Mesendoderm (in vitro differentiated cells): Measurements from ENCODE around the gene AFF3.

Source experiments
- DNase-seq: peaks from one replicate; pipeline ENCODE4 v3.0.0; 2013
- H2AK5ac ChIP-seq: 2 replicates; pipeline ENCODE4 v1.6.1; 2013; ENCODE audit warnings: low read length, inconsistent platforms
- H2BK120ac ChIP-seq: 2 replicates; pipeline ENCODE4 v1.6.1; 2013; ENCODE audit warnings: low read depth, mild to moderate bottlenecking, low read length, moderate library complexity, mixed read lengths
- H2BK15ac ChIP-seq: replicated peaks from 2 replicates; pipeline ENCODE4 v1.6.1; 2013; ENCODE audit warnings: low read depth, mild to moderate bottlenecking, moderate library complexity
- H2BK5ac ChIP-seq: 2 replicates; pipeline ENCODE4 v1.6.1; 2013; ENCODE audit warnings: low read length, inconsistent platforms
- H3K18ac ChIP-seq: 2 replicates; pipeline ENCODE4 v1.6.1; 2013; ENCODE audit warnings: mild to moderate bottlenecking, low read length, mixed read lengths
- H3K23ac ChIP-seq: one replicate; pipeline ENCODE4 v1.6.1; 2013; ENCODE audit warnings: low read length
- H3K27ac ChIP-seq: 2 replicates; pipeline ENCODE4 v1.5.1; 2013; ENCODE audit warnings: low read depth, mild to moderate bottlenecking, inconsistent platforms, low read length, moderate library complexity
- H3K27me3 ChIP-seq: 2 replicates; pipeline ENCODE4 v1.6.1; 2013; ENCODE audit warnings: low read length, control low read depth, mild to moderate bottlenecking, inconsistent platforms; ENCODE audit not compliant: insufficient read depth, poor library complexity
- H3K36me3 ChIP-seq: 2 replicates; pipeline ENCODE4 v1.6.1; 2013; ENCODE audit warnings: low read length, inconsistent platforms; ENCODE audit not compliant: control insufficient read depth, insufficient read depth
- H3K4ac ChIP-seq: one replicate; pipeline ENCODE4 v1.6.1; 2013; ENCODE audit warnings: low read depth, mild to moderate bottlenecking, low read length, moderate library complexity
- H3K4me1 ChIP-seq: 2 replicates; pipeline ENCODE4 v1.6.1; 2013; ENCODE audit warnings: low read depth, low read length, inconsistent platforms; ENCODE audit not compliant: control insufficient read depth
- H3K4me2 ChIP-seq: 2 replicates; pipeline ENCODE4 v1.6.1; 2013; ENCODE audit warnings: low read length
- H3K4me3 ChIP-seq: 2 replicates; pipeline ENCODE4 v1.5.1; 2013; ENCODE audit warnings: mild to moderate bottlenecking, low read length
- H3K56ac ChIP-seq: one replicate; pipeline ENCODE4 v1.6.1; 2013; ENCODE audit warnings: low read length
- H3K79me1 ChIP-seq: 2 replicates; pipeline ENCODE4 v1.6.1; 2013; ENCODE audit warnings: low read length, inconsistent platforms
- H3K79me2 ChIP-seq: 2 replicates; pipeline ENCODE4 v1.6.1; 2013; ENCODE audit warnings: mild to moderate bottlenecking, low read length; ENCODE audit not compliant: control insufficient read depth, insufficient read depth
- H3K9ac ChIP-seq: 2 replicates; pipeline ENCODE4 v1.6.1; 2013; ENCODE audit warnings: low read length, inconsistent platforms
- H4K5ac ChIP-seq: one replicate; pipeline ENCODE4 v1.6.1; 2013; ENCODE audit warnings: low read length
- H4K8ac ChIP-seq: one replicate; pipeline ENCODE4 v1.6.1; 2013; ENCODE audit warnings: low read depth, mild to moderate bottlenecking, control low read depth, low read length, moderate library complexity
- WGBS: extraction: QIAGEN DNeasy Blood & Tissue Kit; methylation state at CpG from one replicate; pipeline ENCODE4 v1.1.7; 2013; ENCODE audit warnings: low lambda C conversion rate, missing lambda C conversion rate; ENCODE audit not compliant: insufficient coverage; ENCODE audit errors: extremely low coverage; 5-methylcytosine and 5-hydroxymethylcytosine counted together

AFF3 gene

DNA sequence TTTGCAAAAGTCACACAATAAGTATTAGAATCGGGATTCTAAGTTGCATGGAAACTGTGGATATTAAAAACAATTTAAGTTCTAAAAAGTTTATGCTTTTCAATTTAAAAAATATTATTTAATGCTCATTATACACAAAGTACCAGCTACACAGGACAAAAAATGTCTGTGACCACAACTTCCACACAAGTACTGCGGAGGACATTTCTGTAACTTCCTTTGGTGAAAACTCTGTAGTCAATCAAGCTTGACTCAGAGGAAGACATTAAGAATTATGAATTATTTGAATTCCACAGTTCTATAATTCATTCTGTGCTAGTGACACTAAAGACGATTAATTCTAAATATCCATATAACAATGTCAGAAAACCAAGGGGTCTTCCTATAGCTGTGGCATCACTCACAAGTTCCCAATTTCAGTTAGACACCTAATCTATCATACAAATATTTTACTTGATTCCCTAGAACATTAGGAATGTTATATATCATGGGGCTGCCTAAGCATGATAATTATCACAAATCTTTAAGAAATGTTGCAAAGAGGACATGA, 120.5 kb downstream of the AFF3 start:
- Histone ChIP-seq H3K18ac (no peak overlapping the region), H4K5ac (no peak overlapping the region), H3K23ac (no peak overlapping the region), H3K4ac (no peak overlapping the region), H3K79me1 (no peaks in the 10 kb centered on the region), H3K27me3 (no peaks in the 10 kb centered on the region), H3K4me1 (no peaks in the 10 kb centered on the region), H4K8ac (no peak overlapping the region), H3K9ac (no peak overlapping the region), H3K79me2 (no peaks in the 10 kb centered on the region), H2BK15ac (no peak overlapping the region), H3K4me3 (no peak overlapping the region), H2AK5ac (no peak overlapping the region), H3K4me2 (no peak overlapping the region), H2BK5ac (no peak overlapping the region), H2BK120ac (no peak overlapping the region), H3K36me3 (no peaks in the 10 kb centered on the region), H3K56ac (no peak overlapping the region), H3K27ac (no peak overlapping the region)
- no CpG with 5 or more reads among the region's 3 CpGs for WGBS
- DNase-seq = no peak

DNA sequence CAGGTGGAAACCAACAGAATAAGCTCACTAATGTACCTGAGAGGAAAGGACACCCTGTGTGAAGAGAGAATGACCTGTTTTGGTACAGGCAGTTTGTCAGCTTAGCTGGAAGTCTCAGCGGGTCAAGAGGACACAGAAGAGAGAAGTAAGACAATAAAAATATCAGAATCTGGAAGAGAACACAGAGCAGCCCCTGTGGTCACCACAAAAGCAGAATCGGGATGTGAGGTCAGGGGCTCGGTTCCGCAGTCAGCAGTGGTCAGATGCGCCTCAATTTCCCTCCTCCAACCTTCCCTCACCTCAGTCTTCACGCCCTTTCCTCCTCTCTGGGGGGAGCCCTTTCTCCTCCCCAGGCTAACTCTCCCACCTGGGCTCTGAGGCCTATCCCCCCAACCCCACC, 122.9 kb downstream of the AFF3 start:
- Histone ChIP-seq H3K4me2 (no peak overlapping the region), H3K27ac (no peak overlapping the region), H3K27me3 (no peaks in the 10 kb centered on the region), H3K4me3 (no peak overlapping the region), H3K79me2 (no peaks in the 10 kb centered on the region), H3K18ac (no peak overlapping the region), H4K5ac (no peak overlapping the region), H4K8ac (no peak overlapping the region), H3K4ac (no peak overlapping the region), H2AK5ac (no peak overlapping the region), H2BK120ac (no peak overlapping the region), H2BK5ac (no peak overlapping the region), H3K36me3 (no peaks in the 10 kb centered on the region), H3K56ac (no peak overlapping the region), H3K79me1 (no peaks in the 10 kb centered on the region), H3K23ac (no peak overlapping the region), H3K4me1 (no peaks in the 10 kb centered on the region), H3K9ac (no peak overlapping the region), H2BK15ac (no peak overlapping the region)
- no peak for DNase-seq
- no CpG with 5 or more reads among the region's 6 CpGs for WGBS

DNA sequence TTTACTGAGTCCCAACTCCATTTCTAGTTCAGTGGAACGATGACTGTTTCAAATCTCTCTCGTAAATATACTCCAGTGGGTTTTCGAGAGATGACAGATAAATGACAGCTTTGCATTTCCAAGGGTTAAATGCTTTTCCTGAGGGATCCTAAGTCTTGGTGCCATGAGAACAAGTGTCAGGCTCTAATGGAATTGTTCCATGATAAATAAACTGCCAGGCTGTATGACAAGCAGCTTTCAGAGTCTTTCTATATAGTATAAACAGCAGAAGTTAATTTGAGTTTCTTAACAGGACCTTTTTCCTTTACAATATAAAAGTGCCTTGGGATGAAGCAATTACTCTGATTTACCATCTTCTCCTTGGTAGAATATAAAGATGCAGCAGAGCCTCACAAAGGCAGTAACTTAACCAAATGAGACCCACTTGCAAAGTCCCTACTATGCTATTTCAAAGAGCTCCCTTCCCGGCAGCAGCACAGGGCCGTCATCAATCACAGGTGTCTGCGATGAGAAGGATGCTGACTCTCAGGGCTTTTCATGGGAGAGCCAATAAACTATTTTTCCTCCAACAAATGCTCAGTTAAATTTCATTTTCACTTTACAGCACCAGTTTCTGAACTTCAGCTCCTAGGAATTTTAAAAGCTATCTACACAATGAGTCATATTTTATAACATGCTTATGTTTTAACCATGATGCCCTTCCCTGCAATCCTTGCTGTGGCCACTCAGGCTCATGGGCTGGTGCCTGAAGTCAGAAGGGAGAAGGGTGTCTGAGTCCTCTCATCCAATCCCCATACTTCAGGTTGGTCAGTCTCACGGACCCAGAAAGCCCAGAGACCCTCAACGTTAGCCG, 123.8 kb downstream of the AFF3 start:
- Histone ChIP-seq H3K56ac (no peak overlapping the region), H2BK5ac (no peak overlapping the region), H3K4me1 (no peaks in the 10 kb centered on the region), H3K27ac (no peak overlapping the region), H3K36me3 (no peaks in the 10 kb centered on the region), H3K4me3 (no peak overlapping the region), H2BK120ac (no peak overlapping the region), H3K79me1 (no peaks in the 10 kb centered on the region), H3K9ac (no peak overlapping the region), H3K79me2 (no peaks in the 10 kb centered on the region), H4K5ac (no peak overlapping the region), H3K4me2 (no peak overlapping the region), H2AK5ac (no peak overlapping the region), H3K18ac (no peak overlapping the region), H2BK15ac (no peak overlapping the region), H3K23ac (no peak overlapping the region), H4K8ac (no peak overlapping the region), H3K27me3 (no peaks in the 10 kb centered on the region), H3K4ac (no peak overlapping the region)
- DNase-seq = no peak
- no CpG with 5 or more reads among the region's 9 CpGs for WGBS

DNA sequence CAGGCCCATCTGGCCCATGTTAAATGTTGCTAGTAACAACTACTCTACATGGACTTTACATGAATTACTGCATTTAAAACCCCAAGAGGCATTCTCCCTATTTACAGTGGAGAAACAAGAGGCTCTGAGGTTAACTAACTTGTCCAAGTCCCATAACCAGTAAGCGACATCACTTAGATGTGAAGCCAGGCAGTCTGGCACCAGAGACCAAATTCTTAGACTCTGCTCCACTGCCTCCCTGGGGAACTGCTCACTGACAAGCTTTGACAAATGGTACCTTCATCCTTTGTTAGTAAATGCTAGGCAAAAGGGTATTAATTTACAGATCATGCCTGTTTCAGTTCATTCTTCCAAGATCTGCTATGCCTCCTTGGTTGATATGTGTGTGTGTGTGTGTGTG, 124.8 kb downstream of the AFF3 start:
- H3K79me1 ChIP-seq = no peaks in the 10 kb centered on the region

DNA sequence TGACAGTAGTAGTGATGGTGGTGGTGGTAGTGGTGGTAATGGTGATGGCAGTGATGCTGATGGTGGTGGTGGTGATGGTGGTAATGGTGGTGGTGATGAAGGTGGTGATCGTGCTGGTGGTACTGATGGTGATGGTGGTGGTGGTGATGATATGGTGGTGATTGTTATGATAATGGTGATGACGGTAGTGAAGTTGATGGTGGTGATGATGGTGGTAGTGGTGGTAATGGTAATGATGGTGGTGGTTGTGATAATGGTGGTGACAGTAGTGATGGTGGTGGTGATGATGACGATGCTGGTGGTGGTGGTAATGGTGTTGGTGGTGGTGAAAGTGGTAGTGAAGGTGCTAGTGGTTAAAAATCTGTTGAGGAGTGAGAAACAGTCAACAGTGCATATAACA, 125.6 kb downstream of the AFF3 start:
- Histone ChIP-seq H4K8ac (no peak overlapping the region), H3K4me2 (no peak overlapping the region), H3K4me1 (no peaks in the 10 kb centered on the region), H3K4me3 (no peak overlapping the region), H3K18ac (no peak overlapping the region), H3K9ac (no peak overlapping the region), H3K27ac (no peak overlapping the region), H2AK5ac (no peak overlapping the region), H4K5ac (no peak overlapping the region), H3K79me1 (no peaks in the 10 kb centered on the region), H3K79me2 (no peaks in the 10 kb centered on the region), H2BK120ac (no peak overlapping the region), H2BK15ac (no peak overlapping the region), H3K56ac (no peak overlapping the region), H3K4ac (no peak overlapping the region), H3K36me3 (no peaks in the 10 kb centered on the region), H3K23ac (no peak overlapping the region), H2BK5ac (no peak overlapping the region), H3K27me3 (no peaks in the 10 kb centered on the region)
- no CpG with 5 or more reads among the region's 3 CpGs for WGBS
- DNase-seq = no peak

More for the DNA sequence above, 124.8 kb downstream of the AFF3 start:
- H4K8ac ChIP-seq = no peak overlapping the region
- H3K4ac ChIP-seq = no peak overlapping the region
- no peak overlapping the region for H2BK5ac ChIP-seq
- no peak overlapping the region for H3K56ac ChIP-seq
- H2AK5ac ChIP-seq = no peak overlapping the region
- H3K4me1 ChIP-seq = no peaks in the 10 kb centered on the region
- no peaks in the 10 kb centered on the region for H3K27me3 ChIP-seq
- H3K4me3 ChIP-seq = no peak overlapping the region
- H2BK15ac ChIP-seq = no peak overlapping the region
- WGBS = no CpG with 5 or more reads among the region's 1 CpG
- H3K4me2 ChIP-seq = no peak overlapping the region
- H3K79me2 ChIP-seq = no peaks in the 10 kb centered on the region
- no peak overlapping the region for H3K27ac ChIP-seq
- H2BK120ac ChIP-seq = no peak overlapping the region
- no peak overlapping the region for H4K5ac ChIP-seq
- no peak overlapping the region for H3K23ac ChIP-seq
- DNase-seq = no peak
- H3K36me3 ChIP-seq = no peaks in the 10 kb centered on the region
- no peak overlapping the region for H3K18ac ChIP-seq
- H3K9ac ChIP-seq = no peak overlapping the region
